ENCODE results near the gene CFAP58. TPM values are rescaled to one million over a fixed set of nuclear protein-coding genes. Genes with fewer than 3 reads are reported as not detected.

CFAP58 gene
- total and polyA plus RNA-seq, 4 donors: 0.01 to 0.09 (median 0.08) TPM; not detected in 1

- Histone ChIP-seq H3K9me3 (ENCODE audit: control insufficient read depth in 4 of 4, low read length in 3 of 4) (no peaks in the 10 kb centered on the region), H3K36me3 (ENCODE audit: control insufficient read depth in 4 of 4, insufficient read depth in 3 of 4, low read depth in 1 of 4, low read length in 3 of 4) (no peaks in the 10 kb centered on the region), H3K27ac (ENCODE audit: low read depth in 1 of 2, low read length in 2 of 2) (no peak overlapping the region), H3K4me3 (ENCODE audit: low read depth in 1 of 3, low read length in 3 of 3) (no peak overlapping the region), H3K27me3 (ENCODE audit: control insufficient read depth in 4 of 4, insufficient read depth in 4 of 4, low read length in 3 of 4) (no peaks in the 10 kb centered on the region), H3K4me1 (ENCODE audit: control insufficient read depth in 4 of 4, insufficient read depth in 4 of 4, low read length in 3 of 4) (peaks cover 5 to 32% (median 13%) of the 10 kb centered on the region in 4 donors), H3K9ac (ENCODE audit: low read depth in 1 of 2, low read length in 2 of 2) (no peak overlapping the region)
- no peak for DNase-seq (ENCODE audit: low spot score)
- TF ChIP-seq NR2F2 (IDR thresholded peaks at IDR 0.05): no peak
- no peak for TF ChIP-seq FOXA2 (IDR thresholded peaks at IDR 0.05)
- no peak for TF ChIP-seq SP1 (IDR thresholded peaks at IDR 0.05)
- TF ChIP-seq CTCF (IDR thresholded peaks at IDR 0.05; ENCODE audit: low read depth, low read length, missing input control): no peak
- TF ChIP-seq, protein P1, sequence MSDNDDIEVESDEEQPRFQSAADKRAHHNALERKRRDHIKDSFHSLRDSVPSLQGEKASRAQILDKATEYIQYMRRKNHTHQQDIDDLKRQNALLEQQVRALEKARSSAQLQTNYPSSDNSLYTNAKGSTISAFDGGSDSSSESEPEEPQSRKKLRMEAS (IDR thresholded peaks at IDR 0.05): no peak
- TF ChIP-seq TAF1 (conservative IDR thresholded peaks at IDR 0.05): no peak
- TF ChIP-seq HNF4A (conservative IDR thresholded peaks at IDR 0.05): no peak
- no peak for TF ChIP-seq RXRA (IDR thresholded peaks at IDR 0.05)
- TF ChIP-seq RAD21 (IDR thresholded peaks at IDR 0.05): no peak
- TF ChIP-seq FOXA1 (IDR thresholded peaks at IDR 0.05): no peak
- WGBS: 90% methylated on average over 6 of the region's 6 CpGs
Observed at GRCh38 chr10:104334561-104334960, 19.1 kb upstream of the CFAP58 start.

DNA sequence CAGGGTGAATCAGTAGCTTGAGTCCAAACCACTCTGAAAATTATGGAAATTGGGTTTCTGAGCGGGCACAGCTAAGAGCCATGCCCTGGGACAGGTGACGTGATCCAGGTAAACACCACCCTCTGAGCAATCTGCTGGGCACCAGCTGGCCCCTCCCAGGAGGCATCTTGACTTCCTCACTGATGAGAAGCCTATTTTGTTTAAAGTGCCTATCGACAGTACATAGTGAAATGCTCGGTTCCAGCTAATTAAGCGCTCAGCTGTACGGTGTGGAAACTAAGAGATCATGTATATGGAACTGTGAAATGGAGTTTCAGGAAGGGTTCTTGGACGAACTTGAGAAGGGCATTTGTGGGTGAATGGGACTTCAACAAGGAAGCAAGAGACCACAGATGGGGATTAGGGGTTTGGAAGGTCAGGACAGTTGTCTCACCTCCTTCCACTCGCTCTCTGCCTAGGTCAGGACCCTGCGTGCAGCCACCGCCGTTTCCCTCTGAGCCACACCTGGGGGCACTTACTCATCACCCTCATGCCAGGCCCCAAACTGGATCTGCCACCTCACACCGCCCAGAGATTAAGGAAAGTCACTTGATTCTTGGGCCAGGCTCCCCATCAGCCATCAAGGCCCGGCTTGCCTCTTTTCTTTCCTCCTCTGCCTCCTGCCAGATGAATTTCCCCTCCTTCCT is 18.5 kb upstream of the CFAP58 start:
- Histone ChIP-seq H3K4me1 (ENCODE audit: control insufficient read depth in 4 of 4, insufficient read depth in 4 of 4, low read length in 3 of 4) (peaks cover 5 to 35% (median 16%) of the 10 kb centered on the region in 4 donors), H3K4me3 (ENCODE audit: low read depth in 1 of 3, low read length in 3 of 3) (peak overlapping the region in 1 of 3 donors; percentile 16), H3K27ac (ENCODE audit: low read depth in 1 of 2, low read length in 2 of 2) (peak overlapping the region; percentile 5 to 23), H3K36me3 (ENCODE audit: control insufficient read depth in 4 of 4, insufficient read depth in 3 of 4, low read depth in 1 of 4, low read length in 3 of 4) (no peaks in the 10 kb centered on the region), H3K9me3 (ENCODE audit: control insufficient read depth in 4 of 4, low read length in 3 of 4) (no peaks in the 10 kb centered on the region), H3K27me3 (ENCODE audit: control insufficient read depth in 4 of 4, insufficient read depth in 4 of 4, low read length in 3 of 4) (no peaks in the 10 kb centered on the region), H3K9ac (ENCODE audit: low read depth in 1 of 2, low read length in 2 of 2) (no peak overlapping the region)
- DNase-seq (ENCODE audit: low spot score): peak; percentile 27
- TF ChIP-seq RAD21 (IDR thresholded peaks at IDR 0.05) (no peak), YY1 (IDR thresholded peaks at IDR 0.05) (no peak), JUND (IDR thresholded peaks at IDR 0.05) (no peak), GABPA (IDR thresholded peaks at IDR 0.05 in 1 of 2, conservative IDR thresholded peaks at IDR 0.05 in 1 of 2) (no peak)
- TF ChIP-seq, protein P1 (IDR thresholded peaks at IDR 0.05): no peak
- TF ChIP-seq, protein P2, sequence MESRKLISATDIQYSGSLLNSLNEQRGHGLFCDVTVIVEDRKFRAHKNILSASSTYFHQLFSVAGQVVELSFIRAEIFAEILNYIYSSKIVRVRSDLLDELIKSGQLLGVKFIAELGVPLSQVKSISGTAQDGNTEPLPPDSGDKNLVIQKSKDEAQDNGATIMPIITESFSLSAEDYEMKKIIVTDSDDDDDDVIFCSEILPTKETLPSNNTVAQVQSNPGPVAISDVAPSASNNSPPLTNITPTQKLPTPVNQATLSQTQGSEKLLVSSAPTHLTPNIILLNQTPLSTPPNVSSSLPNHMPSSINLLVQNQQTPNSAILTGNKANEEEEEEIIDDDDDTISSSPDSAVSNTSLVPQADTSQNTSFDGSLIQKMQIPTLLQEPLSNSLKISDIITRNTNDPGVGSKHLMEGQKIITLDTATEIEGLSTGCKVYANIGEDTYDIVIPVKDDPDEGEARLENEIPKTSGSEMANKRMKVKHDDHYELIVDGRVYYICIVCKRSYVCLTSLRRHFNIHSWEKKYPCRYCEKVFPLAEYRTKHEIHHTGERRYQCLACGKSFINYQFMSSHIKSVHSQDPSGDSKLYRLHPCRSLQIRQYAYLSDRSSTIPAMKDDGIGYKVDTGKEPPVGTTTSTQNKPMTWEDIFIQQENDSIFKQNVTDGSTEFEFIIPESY (IDR thresholded peaks at IDR 0.05): no peak
- TF ChIP-seq, protein P3, sequence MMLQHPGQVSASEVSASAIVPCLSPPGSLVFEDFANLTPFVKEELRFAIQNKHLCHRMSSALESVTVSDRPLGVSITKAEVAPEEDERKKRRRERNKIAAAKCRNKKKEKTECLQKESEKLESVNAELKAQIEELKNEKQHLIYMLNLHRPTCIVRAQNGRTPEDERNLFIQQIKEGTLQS (IDR thresholded peaks at IDR 0.05): no peak
- WGBS: 88% methylated on average over 13 of the region's 13 CpGs

All from liver (tissue), 9 donors.